SK-N-SH (cell line): ENCODE results near the gene NDUFB4. TPM values are rescaled to one million over a fixed set of nuclear protein-coding genes. Genes with fewer than 3 reads are reported as not detected.
"Not testable (repeated sequence)": the region's sequence is repeated elsewhere in the genome, so short reads cannot be mapped to it uniquely, and the experiment has no call there.

Source experiments
- CTCF ChIA-PET: fragments of 300-600, 350-600 bp; formaldehyde crosslinking; extraction: SDS; loops from one replicate; lab custom pipeline; 2021; lab: Yijun Ruan, JAX
- POLR2A ChIA-PET: fragments of 350-600 bp; sonication (Branson Sonifier 250); formaldehyde crosslinking; extraction: SDS; loops from one replicate; lab custom pipeline; 2020; ENCODE audit warnings: antibody characterized with exemption, inconsistent platforms; lab: Yijun Ruan, JAX
- DNase-seq: peaks from one replicate; pipeline ENCODE4 v3.0.0; 2012
- H2AFZ ChIP-seq: fragments of 200-600 bp; sonication (generic); 2 replicates; pipeline ENCODE4 v1.8.1; 2016; ENCODE audit warnings: antibody characterized with exemption, mild to moderate bottlenecking, low read depth
- H3F3A ChIP-seq: fragments of 200-600 bp; sonication (generic); replicated peaks from 2 replicates; pipeline ENCODE3; 2016; ENCODE audit warnings: antibody characterized with exemption, mild to moderate bottlenecking; ENCODE audit not compliant: insufficient read depth
- H3K27ac ChIP-seq, 2 experiments: fragments of 200-500 bp in 1 of 2; fragments of 200-600 bp in 1 of 2; sonication (Bioruptor generic) in 1 of 2; sonication (generic), shearing (Covaris generic) in 1 of 2; 2 replicates each; pipeline versions ENCODE4 v1.5.1 to v1.6.1; 2014 to 2016; ENCODE audit warnings: low read depth in 2 of 2, inconsistent platforms in 1 of 2, low read length in 1 of 2, mild to moderate bottlenecking in 1 of 2, mixed read lengths in 1 of 2
- H3K27me3 ChIP-seq: fragments of 200-600 bp; sonication (generic), shearing (Covaris generic); 2 replicates; pipeline ENCODE4 v1.6.1; 2016; ENCODE audit warnings: mixed run types; ENCODE audit not compliant: insufficient read depth
- H3K36me3 ChIP-seq, 2 experiments: fragments of 200-500 bp in 1 of 2; fragments of 200-600 bp in 1 of 2; sonication (Bioruptor generic) in 1 of 2; sonication (generic) in 1 of 2; replicated peaks in 1 of 2; 2 replicates each; pipeline versions ENCODE3 to v1.5.1; 2014 to 2016; ENCODE audit warnings: low read length in 1 of 2, mild to moderate bottlenecking in 1 of 2; ENCODE audit not compliant: insufficient read depth in 2 of 2, control insufficient read depth in 1 of 2
- H3K4me1 ChIP-seq, 2 experiments: fragments of 200-500 bp in 1 of 2; fragments of 200-600 bp in 1 of 2; sonication (Bioruptor generic) in 1 of 2; sonication (generic), shearing (Covaris generic) in 1 of 2; 2 replicates each; pipeline versions ENCODE4 v1.5.1 to v1.6.1; 2014 to 2016; ENCODE audit warnings: low read depth in 1 of 2, low read length in 1 of 2, mixed run types in 1 of 2; ENCODE audit not compliant: insufficient read depth in 2 of 2, control insufficient read depth in 1 of 2
- H3K4me2 ChIP-seq: fragments of 200-600 bp; sonication (generic), shearing (Covaris generic); 2 replicates; pipeline ENCODE4 v1.6.1; 2017; ENCODE audit warnings: mixed run types
- H3K4me3 ChIP-seq, 2 experiments: fragments of 200-500 bp in 1 of 2; fragments of 200-600 bp in 1 of 2; sonication (Bioruptor generic) in 1 of 2; sonication (generic), shearing (Covaris generic) in 1 of 2; 2 replicates each; pipeline versions ENCODE4 v1.5.1 to v1.8.1; 2014 to 2016; ENCODE audit warnings: low read depth in 2 of 2, inconsistent platforms in 1 of 2, low read length in 1 of 2, mild to moderate bottlenecking in 1 of 2, mixed read lengths in 1 of 2, moderate library complexity in 1 of 2
- H3K79me2 ChIP-seq: fragments of 200-600 bp; sonication (generic); 2 replicates; pipeline ENCODE4 v1.8.1; 2017; ENCODE audit warnings: mild to moderate bottlenecking; ENCODE audit not compliant: insufficient read depth
- H3K9ac ChIP-seq: fragments of 200-600 bp; sonication (generic); 2 replicates; pipeline ENCODE4 v1.6.1; 2017; ENCODE audit warnings: mixed run types
- H3K9me2 ChIP-seq: fragments of 200-600 bp; sonication (generic); 2 replicates; pipeline ENCODE4 v1.6.1; 2017; ENCODE audit warnings: mixed run types
- H3K9me3 ChIP-seq: fragments of 200-600 bp; sonication (generic); 2 replicates; pipeline ENCODE4 v1.6.1; 2017; ENCODE audit warnings: mixed run types, mild to moderate bottlenecking, moderate library complexity
- H4K20me1 ChIP-seq: fragments of 200-600 bp; sonication (generic); 2 replicates; pipeline ENCODE4 v1.6.1; 2017; ENCODE audit warnings: mild to moderate bottlenecking, mixed run types; ENCODE audit not compliant: insufficient read depth
- CHD2 ChIP-seq: fragments of 150-350 bp; IDR thresholded peaks from 2 replicates; pipeline ENCODE4 v1.6.1; 2018; ENCODE audit warnings: low read length; ENCODE audit not compliant: partially characterized antibody
- EP300 ChIP-seq, 2 experiments: IDR thresholded peaks; 2 replicates each; pipeline versions ENCODE4 v1.4.0 to v1.6.1; 2012; ENCODE audit warnings: borderline replicate concordance in 1 of 2, low read depth in 1 of 2, low read length in 1 of 2
- FOSL2 ChIP-seq: IDR thresholded peaks from 2 replicates; pipeline ENCODE4 v1.4.0; 2012; ENCODE audit warnings: low read depth, mild to moderate bottlenecking, moderate library complexity, borderline replicate concordance
- GATA2 ChIP-seq: sonication (generic); formaldehyde crosslinking; IDR thresholded peaks from 2 replicates; pipeline ENCODE4 v1.5.0; 2020; ENCODE audit warnings: mild to moderate bottlenecking, missing genetic modification reagents
- IRF3 ChIP-seq: fragments of 150-350 bp; IDR thresholded peaks from 2 replicates; pipeline ENCODE4 v1.6.1; 2016; ENCODE audit warnings: mild to moderate bottlenecking, low read depth, low read length
- MEF2A ChIP-seq: IDR thresholded peaks from 2 replicates; pipeline ENCODE4 v1.4.0; 2012; ENCODE audit warnings: low read depth, borderline replicate concordance
- MXI1 ChIP-seq: IDR thresholded peaks from 2 replicates; pipeline ENCODE4 v1.6.1; 2012; ENCODE audit warnings: mild to moderate bottlenecking, low read depth, low read length, improper control_type of control experiment
- NFIC ChIP-seq: IDR thresholded peaks from 2 replicates; pipeline ENCODE4 v1.4.0; 2012; ENCODE audit warnings: borderline replicate concordance
- POLR2AphosphoS5 ChIP-seq: IDR thresholded peaks from 2 replicates; pipeline ENCODE4 v1.6.1; 2012; ENCODE audit warnings: low read depth, low read length
- RAD21 ChIP-seq: IDR thresholded peaks from 2 replicates; pipeline ENCODE4 v1.6.1; 2012; ENCODE audit warnings: mild to moderate bottlenecking, low read length
- RCOR1 ChIP-seq: fragments of 150-350 bp; IDR thresholded peaks from 2 replicates; pipeline ENCODE4 v1.6.1; 2017; ENCODE audit warnings: antibody characterized with exemption, low read length
- RXRA ChIP-seq: IDR thresholded peaks from 2 replicates; pipeline ENCODE4 v1.4.0; 2012; ENCODE audit warnings: low read depth, mild to moderate bottlenecking, borderline replicate concordance
- TCF12 ChIP-seq: IDR thresholded peaks from 2 replicates; pipeline ENCODE4 v1.4.0; 2012
- YY1 ChIP-seq: IDR thresholded peaks from 2 replicates; pipeline ENCODE4 v1.4.0; 2012; ENCODE audit warnings: low read depth, mild to moderate bottlenecking
- WGBS: methylation state at CpG from one replicate; pipeline ENCODE4 v1.1.6; 2017; ENCODE audit warnings: low lambda C conversion rate; 5-methylcytosine and 5-hydroxymethylcytosine counted together
- polyA plus RNA-seq, 3 experiments: library from polyadenylated mRNA; depleted of rRNA; stranded (reverse); fragments of >200 nt; gene quantifications; 2 replicates each; pipeline ENCODE4 v1.2.3, GENCODE V29; 2012
- TF ChIP-seq, protein P1 (sequence below): IDR thresholded peaks from 2 replicates; pipeline ENCODE4; 2012
- TF ChIP-seq, protein P2 (sequence below): fragments of 200-600 bp; sonication (generic); IDR thresholded peaks from 2 replicates; pipeline ENCODE4 v1.6.1; 2017; ENCODE audit warnings: antibody characterized with exemption, mild to moderate bottlenecking, moderate library complexity

NDUFB4 gene
- polyA plus RNA-seq, 1 of the 3 experiments (the other 2 are of a cell fraction): 332 TPM

GRCh38 chr3:120614765-120615164, 18.6 kb downstream of the NDUFB4 start (continued):
- TF ChIP-seq, protein P1, sequence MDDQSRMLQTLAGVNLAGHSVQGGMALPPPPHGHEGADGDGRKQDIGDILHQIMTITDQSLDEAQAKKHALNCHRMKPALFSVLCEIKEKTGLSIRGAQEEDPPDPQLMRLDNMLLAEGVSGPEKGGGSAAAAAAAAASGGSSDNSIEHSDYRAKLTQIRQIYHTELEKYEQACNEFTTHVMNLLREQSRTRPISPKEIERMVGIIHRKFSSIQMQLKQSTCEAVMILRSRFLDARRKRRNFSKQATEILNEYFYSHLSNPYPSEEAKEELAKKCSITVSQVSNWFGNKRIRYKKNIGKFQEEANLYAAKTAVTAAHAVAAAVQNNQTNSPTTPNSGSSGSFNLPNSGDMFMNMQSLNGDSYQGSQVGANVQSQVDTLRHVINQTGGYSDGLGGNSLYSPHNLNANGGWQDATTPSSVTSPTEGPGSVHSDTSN: no peak
- no peak for TF ChIP-seq RXRA
- no peak for TF ChIP-seq YY1
- no peak for TF ChIP-seq GATA2
- TF ChIP-seq, all 33 proteins: peak for 0

- no peaks in the 10 kb centered on the region for H3K9me2 ChIP-seq
- no peaks in the 10 kb centered on the region for H3F3A ChIP-seq
- H3K9me3 ChIP-seq: no peaks in the 10 kb centered on the region
- peak overlapping the region; percentile 73; the same call in 1 of the 2 replicates for H2AFZ ChIP-seq
- H3K27ac ChIP-seq: peak overlapping the region in 1 of 2 experiments; percentile 1; a peak in 1 of 4 replicates
- H3K36me3 ChIP-seq: no peaks in the 10 kb centered on the region
- H3K4me1 ChIP-seq: no peaks in the 10 kb centered on the region; a peak in 1 of 4 replicates
- POLR2A ChIA-PET: no interaction called here
- H3K79me2 ChIP-seq: no peaks in the 10 kb centered on the region
- H3K4me3 ChIP-seq: no peak overlapping the region
- no peaks in the 10 kb centered on the region for H4K20me1 ChIP-seq
- H3K27me3 ChIP-seq: no peaks in the 10 kb centered on the region
- no peak for TF ChIP-seq NFIC
- TF ChIP-seq RAD21: no peak
- TF ChIP-seq TCF12: no peak
- TF ChIP-seq FOSL2: no peak
- no peak for DNase-seq
- no peak overlapping the region for H3K9ac ChIP-seq
- H3K4me2 ChIP-seq: no peak overlapping the region
- 79% methylated on average over 13 of the region's 13 CpGs for WGBS
- CTCF ChIA-PET: no interaction called here
Measured at GRCh38 chr3:120615847-120616609, 19.9 kb downstream of the NDUFB4 start.

- H3K36me3 ChIP-seq, H3K27me3 ChIP-seq, H3K79me2 ChIP-seq, H3K9ac ChIP-seq, H4K20me1 ChIP-seq, DNase-seq, H3K9me2 ChIP-seq, POLR2A ChIA-PET, H3K4me2 ChIP-seq, CTCF ChIA-PET, H3K4me3 ChIP-seq, H3K9me3 ChIP-seq, H2AFZ ChIP-seq, H3K4me1 ChIP-seq, H3F3A ChIP-seq, H3K27ac ChIP-seq: not testable (repeated sequence)
- WGBS: 88% methylated on average over 8 of the region's 8 CpGs
Measured at GRCh38 chr3:120616745-120617144, 20.6 kb downstream of the NDUFB4 start.

GRCh38 chr3:120622457-120622856, 26.3 kb downstream of the NDUFB4 start:
- WGBS: 48% methylated on average over 3 of the region's 3 CpGs
- Histone ChIP-seq H2AFZ (no peak overlapping the region), H3K4me1 (no peaks in the 10 kb centered on the region), H3K9me3 (no peaks in the 10 kb centered on the region), H3K4me2 (no peak overlapping the region), H4K20me1 (no peaks in the 10 kb centered on the region), H3K79me2 (no peaks in the 10 kb centered on the region), H3K36me3 (no peaks in the 10 kb centered on the region), H3K9me2 (no peaks in the 10 kb centered on the region), H3K27ac (no peak overlapping the region), H3F3A (no peaks in the 10 kb centered on the region), H3K9ac (no peak overlapping the region), H3K27me3 (no peaks in the 10 kb centered on the region), H3K4me3 (no peak overlapping the region)
- DNase-seq: no peak
- ChIA-PET CTCF (interaction anchor here (0.6 to 1.2 kb wide), 2 partner anchors 12 to 113 kb away, joined by 3 read pairs; no protein-coding TSS in a partner anchor), POLR2A (no interaction called here)
- no peak for TF ChIP-seq MEF2A
- TF ChIP-seq, protein P2, sequence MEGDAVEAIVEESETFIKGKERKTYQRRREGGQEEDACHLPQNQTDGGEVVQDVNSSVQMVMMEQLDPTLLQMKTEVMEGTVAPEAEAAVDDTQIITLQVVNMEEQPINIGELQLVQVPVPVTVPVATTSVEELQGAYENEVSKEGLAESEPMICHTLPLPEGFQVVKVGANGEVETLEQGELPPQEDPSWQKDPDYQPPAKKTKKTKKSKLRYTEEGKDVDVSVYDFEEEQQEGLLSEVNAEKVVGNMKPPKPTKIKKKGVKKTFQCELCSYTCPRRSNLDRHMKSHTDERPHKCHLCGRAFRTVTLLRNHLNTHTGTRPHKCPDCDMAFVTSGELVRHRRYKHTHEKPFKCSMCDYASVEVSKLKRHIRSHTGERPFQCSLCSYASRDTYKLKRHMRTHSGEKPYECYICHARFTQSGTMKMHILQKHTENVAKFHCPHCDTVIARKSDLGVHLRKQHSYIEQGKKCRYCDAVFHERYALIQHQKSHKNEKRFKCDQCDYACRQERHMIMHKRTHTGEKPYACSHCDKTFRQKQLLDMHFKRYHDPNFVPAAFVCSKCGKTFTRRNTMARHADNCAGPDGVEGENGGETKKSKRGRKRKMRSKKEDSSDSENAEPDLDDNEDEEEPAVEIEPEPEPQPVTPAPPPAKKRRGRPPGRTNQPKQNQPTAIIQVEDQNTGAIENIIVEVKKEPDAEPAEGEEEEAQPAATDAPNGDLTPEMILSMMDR: no peak
- no peak for TF ChIP-seq NFIC
- no peak for TF ChIP-seq RCOR1
- no peak for TF ChIP-seq EP300 (IDR thresholded peaks at IDR 0.05; ENCODE audit: borderline replicate concordance in 1 of 2, low read depth in 1 of 2, low read length in 1 of 2)
- no peak for TF ChIP-seq TCF12
- no peak for TF ChIP-seq MXI1
- TF ChIP-seq CHD2: no peak
- no peak for TF ChIP-seq IRF3
- no peak for TF ChIP-seq POLR2AphosphoS5
- TF ChIP-seq RXRA: no peak
